ENCODE data around the gene MYO5B.
A peak's percentile ranks its signal among the peaks of the same experiment; 100 is the strongest.

Gene MYO5B

DNA sequence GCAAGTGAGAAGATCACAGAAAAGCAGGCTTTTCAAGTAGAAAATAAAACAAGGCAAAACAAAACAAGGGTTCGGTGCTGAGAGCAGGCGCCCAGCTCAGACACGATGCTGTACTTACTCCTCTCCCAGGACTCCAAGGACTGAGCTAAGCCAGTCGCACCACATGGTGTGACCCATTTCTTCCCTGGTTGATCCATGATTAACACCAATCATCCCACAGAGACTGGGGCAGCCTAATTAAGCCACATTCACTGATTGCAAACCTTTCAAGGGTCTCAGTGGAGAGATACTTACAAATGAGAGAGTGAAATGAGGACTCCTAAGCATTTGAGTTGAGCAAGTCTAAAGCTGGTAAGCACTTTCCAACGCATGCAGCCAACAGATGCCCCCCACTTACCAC lies 155.2 kb downstream of the MYO5B start:
- no peaks in the 10 kb centered on the region for H3K36me3 ChIP-seq (ENCODE audit: control insufficient read depth in 4 of 4, insufficient read depth in 4 of 4, low read length in 3 of 4)
- DNase-seq = no peak
- no peak overlapping the region for H3K27ac ChIP-seq (ENCODE audit: insufficient read depth in 1 of 2, low read depth in 1 of 2, low read length in 2 of 2, poor library complexity in 1 of 2, severe bottlenecking in 2 of 2)
- H3K4me3 ChIP-seq (ENCODE audit: control insufficient read depth in 1 of 7, extremely low read depth in 1 of 7, insufficient read depth in 4 of 7, low read depth in 2 of 7, low read length in 6 of 7) = no peak overlapping the region
- CTCF ChIA-PET = no interaction called here
- no peaks in the 10 kb centered on the region for H3K9me3 ChIP-seq (ENCODE audit: control extremely low read depth in 1 of 5, control insufficient read depth in 4 of 5, insufficient read depth in 2 of 5, low read depth in 1 of 5, low read length in 4 of 5)
- peaks cover 0 to 3% (median 0%) of the 10 kb centered on the region in 4 experiments for H3K4me1 ChIP-seq (ENCODE audit: control extremely low read depth in 1 of 4, control insufficient read depth in 4 of 4, insufficient read depth in 4 of 4, low read length in 3 of 4)
- peaks cover 0 to 4% (median 0%) of the 10 kb centered on the region in 5 experiments for H3K27me3 ChIP-seq (replicated peaks in 2 of 5; ENCODE audit: control insufficient read depth in 4 of 5, insufficient read depth in 5 of 5, low read length in 4 of 5)
- WGBS (ENCODE audit: insufficient coverage) = 100% methylated on average over 1 of the region's 5 CpGs
- POLR2A ChIA-PET = no interaction called here

DNA sequence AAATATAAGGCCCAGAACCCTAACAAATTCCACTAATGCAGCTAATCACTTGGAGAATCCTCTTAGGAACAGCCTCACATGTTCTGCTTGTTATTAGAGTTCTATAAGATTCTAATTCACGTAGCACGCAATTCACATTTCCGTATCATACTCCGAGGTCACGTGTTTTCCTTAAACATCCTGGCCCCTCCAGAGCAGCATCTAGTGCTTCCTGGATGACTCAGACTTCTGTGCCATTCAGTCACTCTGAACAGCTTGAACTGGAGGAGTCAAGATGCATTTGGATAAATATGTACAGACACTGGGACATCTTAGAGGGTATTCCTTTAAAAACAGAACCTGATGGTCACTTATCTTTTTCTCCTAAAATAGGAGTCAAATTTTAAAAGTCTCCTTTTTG lies 156.5 kb downstream of the MYO5B start:
- peaks cover 0 to 3% (median 0%) of the 10 kb centered on the region in 4 experiments for H3K4me1 ChIP-seq (ENCODE audit: control extremely low read depth in 1 of 4, control insufficient read depth in 4 of 4, insufficient read depth in 4 of 4, low read length in 3 of 4)
- no peak overlapping the region for H3K4me3 ChIP-seq (ENCODE audit: control insufficient read depth in 1 of 7, extremely low read depth in 1 of 7, insufficient read depth in 4 of 7, low read depth in 2 of 7, low read length in 6 of 7)
- no peaks in the 10 kb centered on the region for H3K9me3 ChIP-seq (ENCODE audit: control extremely low read depth in 1 of 5, control insufficient read depth in 4 of 5, insufficient read depth in 2 of 5, low read depth in 1 of 5, low read length in 4 of 5)
- H3K27ac ChIP-seq (ENCODE audit: insufficient read depth in 1 of 2, low read depth in 1 of 2, low read length in 2 of 2, poor library complexity in 1 of 2, severe bottlenecking in 2 of 2) = no peak overlapping the region
- H3K27me3 ChIP-seq (replicated peaks in 2 of 5; ENCODE audit: control insufficient read depth in 4 of 5, insufficient read depth in 5 of 5, low read length in 4 of 5) = peaks cover 0 to 5% (median 0%) of the 10 kb centered on the region in 5 experiments
- no peaks in the 10 kb centered on the region for H3K36me3 ChIP-seq (ENCODE audit: control insufficient read depth in 4 of 4, insufficient read depth in 4 of 4, low read length in 3 of 4)
- CTCF ChIA-PET = no interaction called here
- 23% methylated on average over 5 of the region's 5 CpGs for WGBS (ENCODE audit: insufficient coverage)
- POLR2A ChIA-PET = no interaction called here
- DNase-seq = peak; percentile 4 to 68 (median 31)

DNA sequence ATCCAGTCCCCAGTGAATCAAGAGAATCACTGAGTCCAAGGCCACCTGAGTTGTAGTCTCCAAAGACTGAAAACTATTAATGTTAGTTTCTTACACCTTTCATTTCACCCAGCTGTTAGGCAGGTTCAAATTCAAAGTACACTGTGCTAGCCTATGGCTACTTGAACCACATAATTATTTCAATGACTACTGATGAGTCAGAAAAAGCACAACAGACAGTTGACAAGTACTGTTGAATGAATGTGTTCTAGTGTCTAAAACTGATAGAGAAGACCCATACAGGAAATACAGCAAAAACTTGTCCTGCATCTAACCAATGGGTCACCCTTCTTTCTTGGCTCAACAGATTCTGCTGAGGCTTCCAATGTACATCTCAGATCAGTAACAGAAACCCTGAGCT lies 160.9 kb downstream of the MYO5B start:
- no peak for DNase-seq
- Histone ChIP-seq H3K9me3 (ENCODE audit: control extremely low read depth in 1 of 5, control insufficient read depth in 4 of 5, insufficient read depth in 2 of 5, low read depth in 1 of 5, low read length in 4 of 5) (no peaks in the 10 kb centered on the region), H3K4me1 (ENCODE audit: control extremely low read depth in 1 of 4, control insufficient read depth in 4 of 4, insufficient read depth in 4 of 4, low read length in 3 of 4) (no peaks in the 10 kb centered on the region), H3K27me3 (replicated peaks in 2 of 5; ENCODE audit: control insufficient read depth in 4 of 5, insufficient read depth in 5 of 5, low read length in 4 of 5) (peaks cover 0 to 9% (median 0%) of the 10 kb centered on the region in 5 experiments), H3K27ac (ENCODE audit: insufficient read depth in 1 of 2, low read depth in 1 of 2, low read length in 2 of 2, poor library complexity in 1 of 2, severe bottlenecking in 2 of 2) (no peak overlapping the region), H3K36me3 (ENCODE audit: control insufficient read depth in 4 of 4, insufficient read depth in 4 of 4, low read length in 3 of 4) (no peaks in the 10 kb centered on the region), H3K4me3 (ENCODE audit: control insufficient read depth in 1 of 7, extremely low read depth in 1 of 7, insufficient read depth in 4 of 7, low read depth in 2 of 7, low read length in 6 of 7) (no peak overlapping the region)
- ChIA-PET CTCF (no interaction called here), POLR2A (no interaction called here)

- no peak for DNase-seq
- CTCF ChIA-PET = no interaction called here
- POLR2A ChIA-PET = no interaction called here
- 82% methylated on average over 5 of the region's 6 CpGs for WGBS (ENCODE audit: insufficient coverage)
- Histone ChIP-seq H3K27me3 (replicated peaks in 2 of 5; ENCODE audit: control insufficient read depth in 4 of 5, insufficient read depth in 5 of 5, low read length in 4 of 5) (peaks cover 0 to 12% (median 0%) of the 10 kb centered on the region in 5 experiments), H3K4me3 (ENCODE audit: control insufficient read depth in 1 of 7, extremely low read depth in 1 of 7, insufficient read depth in 4 of 7, low read depth in 2 of 7, low read length in 6 of 7) (no peak overlapping the region), H3K27ac (ENCODE audit: insufficient read depth in 1 of 2, low read depth in 1 of 2, low read length in 2 of 2, poor library complexity in 1 of 2, severe bottlenecking in 2 of 2) (no peak overlapping the region), H3K9me3 (ENCODE audit: control extremely low read depth in 1 of 5, control insufficient read depth in 4 of 5, insufficient read depth in 2 of 5, low read depth in 1 of 5, low read length in 4 of 5) (no peaks in the 10 kb centered on the region), H3K4me1 (ENCODE audit: control extremely low read depth in 1 of 4, control insufficient read depth in 4 of 4, insufficient read depth in 4 of 4, low read length in 3 of 4) (no peaks in the 10 kb centered on the region), H3K36me3 (ENCODE audit: control insufficient read depth in 4 of 4, insufficient read depth in 4 of 4, low read length in 3 of 4) (no peaks in the 10 kb centered on the region)
Measured at GRCh38 chr18:50033004-50033403, 161.9 kb downstream of the MYO5B start.

DNA sequence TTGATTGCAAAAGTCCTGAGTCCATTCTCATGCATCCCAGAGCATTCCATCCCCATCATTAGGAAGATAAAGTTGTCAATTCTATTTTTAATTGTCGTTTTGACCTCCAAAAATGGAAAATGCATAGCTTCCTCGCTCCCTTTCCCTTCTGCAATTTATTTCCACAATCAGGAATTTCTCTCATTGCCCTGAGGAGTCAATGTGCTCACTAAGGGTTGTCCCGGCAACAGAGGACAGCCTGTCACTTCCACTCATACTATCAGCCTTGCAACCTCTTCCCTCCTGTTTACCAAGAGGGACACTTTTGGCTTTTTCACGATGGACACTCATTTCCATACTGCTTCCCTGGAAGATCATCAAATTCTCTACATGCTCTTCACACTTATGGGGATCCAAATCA lies 164.8 kb downstream of the MYO5B start:
- H3K9me3 ChIP-seq (ENCODE audit: control extremely low read depth in 1 of 5, control insufficient read depth in 4 of 5, insufficient read depth in 2 of 5, low read depth in 1 of 5, low read length in 4 of 5) = peaks cover 0 to 3% (median 0%) of the 10 kb centered on the region in 5 experiments
- H3K36me3 ChIP-seq (ENCODE audit: control insufficient read depth in 4 of 4, insufficient read depth in 4 of 4, low read length in 3 of 4) = no peaks in the 10 kb centered on the region
- no peaks in the 10 kb centered on the region for H3K4me1 ChIP-seq (ENCODE audit: control extremely low read depth in 1 of 4, control insufficient read depth in 4 of 4, insufficient read depth in 4 of 4, low read length in 3 of 4)
- no peak overlapping the region for H3K4me3 ChIP-seq (ENCODE audit: control insufficient read depth in 1 of 7, extremely low read depth in 1 of 7, insufficient read depth in 4 of 7, low read depth in 2 of 7, low read length in 6 of 7)
- CTCF ChIA-PET = no interaction called here
- peaks cover 0 to 12% (median 3%) of the 10 kb centered on the region in 5 experiments for H3K27me3 ChIP-seq (replicated peaks in 2 of 5; ENCODE audit: control insufficient read depth in 4 of 5, insufficient read depth in 5 of 5, low read length in 4 of 5)
- no peak for DNase-seq
- POLR2A ChIA-PET = no interaction called here
- 85% methylated on average over 4 of the region's 4 CpGs for WGBS (ENCODE audit: insufficient coverage)
- H3K27ac ChIP-seq (ENCODE audit: insufficient read depth in 1 of 2, low read depth in 1 of 2, low read length in 2 of 2, poor library complexity in 1 of 2, severe bottlenecking in 2 of 2) = no peak overlapping the region

DNA sequence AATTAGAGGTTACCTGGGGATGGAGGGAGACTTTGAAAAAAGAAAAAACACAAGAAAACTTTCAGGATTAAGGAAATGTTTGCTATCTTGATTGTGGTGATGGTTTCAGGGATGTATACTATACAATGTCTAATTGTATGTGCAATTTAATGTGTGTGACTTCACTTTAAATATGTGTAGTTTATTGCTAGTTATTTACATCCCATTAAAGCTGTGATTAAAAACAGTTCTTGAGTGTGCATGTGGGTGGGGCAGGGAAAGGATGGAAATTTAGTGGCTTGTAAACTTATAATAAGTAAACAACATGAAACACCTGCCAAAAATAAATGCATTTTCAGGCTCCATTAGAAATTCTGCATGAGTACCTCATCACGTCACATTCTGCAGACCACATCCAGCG lies 167.0 kb downstream of the MYO5B start:
- Histone ChIP-seq H3K9me3 (ENCODE audit: control extremely low read depth in 1 of 5, control insufficient read depth in 4 of 5, insufficient read depth in 2 of 5, low read depth in 1 of 5, low read length in 4 of 5) (peaks cover 0 to 4% (median 0%) of the 10 kb centered on the region in 5 experiments), H3K4me1 (ENCODE audit: control extremely low read depth in 1 of 4, control insufficient read depth in 4 of 4, insufficient read depth in 4 of 4, low read length in 3 of 4) (no peaks in the 10 kb centered on the region), H3K27ac (ENCODE audit: insufficient read depth in 1 of 2, low read depth in 1 of 2, low read length in 2 of 2, poor library complexity in 1 of 2, severe bottlenecking in 2 of 2) (no peak overlapping the region), H3K36me3 (ENCODE audit: control insufficient read depth in 4 of 4, insufficient read depth in 4 of 4, low read length in 3 of 4) (no peaks in the 10 kb centered on the region), H3K27me3 (replicated peaks in 2 of 5; ENCODE audit: control insufficient read depth in 4 of 5, insufficient read depth in 5 of 5, low read length in 4 of 5) (peaks cover 0 to 7% (median 3%) of the 10 kb centered on the region in 5 experiments), H3K4me3 (ENCODE audit: control insufficient read depth in 1 of 7, extremely low read depth in 1 of 7, insufficient read depth in 4 of 7, low read depth in 2 of 7, low read length in 6 of 7) (no peak overlapping the region)
- ChIA-PET POLR2A (no interaction called here), CTCF (no interaction called here)
- WGBS (ENCODE audit: insufficient coverage) = 90% methylated on average over 2 of the region's 2 CpGs
- no peak for DNase-seq

GRCh38 chr18:50024466-50024865 lies 170.5 kb downstream of the MYO5B start:
- Histone ChIP-seq H3K4me3 (ENCODE audit: control insufficient read depth in 1 of 7, extremely low read depth in 1 of 7, insufficient read depth in 4 of 7, low read depth in 2 of 7, low read length in 6 of 7) (no peak overlapping the region), H3K4me1 (ENCODE audit: control extremely low read depth in 1 of 4, control insufficient read depth in 4 of 4, insufficient read depth in 4 of 4, low read length in 3 of 4) (no peaks in the 10 kb centered on the region), H3K9me3 (ENCODE audit: control extremely low read depth in 1 of 5, control insufficient read depth in 4 of 5, insufficient read depth in 2 of 5, low read depth in 1 of 5, low read length in 4 of 5) (peaks cover 0 to 4% (median 0%) of the 10 kb centered on the region in 5 experiments), H3K36me3 (ENCODE audit: control insufficient read depth in 4 of 4, insufficient read depth in 4 of 4, low read length in 3 of 4) (no peaks in the 10 kb centered on the region), H3K27ac (ENCODE audit: insufficient read depth in 1 of 2, low read depth in 1 of 2, low read length in 2 of 2, poor library complexity in 1 of 2, severe bottlenecking in 2 of 2) (no peak overlapping the region), H3K27me3 (replicated peaks in 2 of 5; ENCODE audit: control insufficient read depth in 4 of 5, insufficient read depth in 5 of 5, low read length in 4 of 5) (peaks cover 0 to 11% (median 2%) of the 10 kb centered on the region in 5 experiments)
- CTCF ChIA-PET = no interaction called here
- 100% methylated on average over 2 of the region's 3 CpGs for WGBS (ENCODE audit: insufficient coverage)
- POLR2A ChIA-PET = no interaction called here
- no peak for DNase-seq
